Upper lobe of left lung (tissue), 6 donors: Measurements from ENCODE around the gene RNU6-9. TPM values are rescaled to one million over a fixed set of nuclear protein-coding genes. Genes with fewer than 3 reads are reported as not detected.

Source experiments
- ATAC-seq, 2 donors: fragments of 200-7000 bp; cut with Tn5 transposase; one replicate each; pipeline ENCODE4 v1.9.1; 2022; ENCODE audit warnings: mild to moderate bottlenecking in 2 of 2, moderate library complexity in 2 of 2; ENCODE audit not compliant: low FRiP score in 2 of 2
- DNase-seq, 2 donors: peaks; one replicate each; pipeline ENCODE4 v3.0.0-alpha.2; 2019 to 2020
- H3K27ac ChIP-seq, 4 donors: fragments of 200-600 bp; sonication (generic); one replicate each; pipeline ENCODE4 v1.5.1; 2016 to 2019
- H3K27me3 ChIP-seq, 4 donors: fragments of 200-600 bp; sonication (generic); one replicate each; pipeline ENCODE4 v1.5.1; 2017 to 2019
- H3K36me3 ChIP-seq, 4 donors: fragments of 200-600 bp; sonication (generic); one replicate each; pipeline ENCODE4 v1.5.1; 2016 to 2019
- H3K4me1 ChIP-seq, 4 donors: fragments of 200-600 bp; sonication (generic); one replicate each; pipeline ENCODE4 v1.5.1; 2018 to 2019
- H3K4me3 ChIP-seq, 4 donors: fragments of 200-600 bp; sonication (generic); one replicate each; pipeline ENCODE4 v1.5.1; 2017 to 2019; ENCODE audit warnings: mild to moderate bottlenecking in 2 of 4, moderate library complexity in 1 of 4
- H3K9me3 ChIP-seq, 4 donors: fragments of 200-600 bp; sonication (generic); one replicate each; pipeline ENCODE4 v1.5.1; 2018 to 2019
- EP300 ChIP-seq, 4 donors: sonication (generic); formaldehyde crosslinking; IDR thresholded peaks; one replicate each; pipeline ENCODE4 v1.5.1; 2017; ENCODE audit warnings: antibody characterized with exemption in 4 of 4, control low read depth in 2 of 4
- POLR2A ChIP-seq, 4 donors: fragments of 450-650 bp; IDR thresholded peaks; one replicate each; pipeline ENCODE4 v1.5.1; 2016 to 2017; ENCODE audit warnings: antibody characterized with exemption in 4 of 4, mild to moderate bottlenecking in 2 of 4
- POLR2AphosphoS5 ChIP-seq, 2 donors: sonication (generic); formaldehyde crosslinking; IDR thresholded peaks; one replicate each; pipeline ENCODE4 v1.5.1; 2017; ENCODE audit warnings: antibody characterized with exemption in 2 of 2
- WGBS, 2 donors: methylation state at CpG; one replicate each; pipeline ENCODE4 v1.1.5; 2017 to 2018; 5-methylcytosine and 5-hydroxymethylcytosine counted together
- small RNA-seq, 4 donors: library from RNA; depleted of rRNA; stranded (forward); fragments of <200 nt; gene quantifications; one replicate each; pipeline ENCODE3, GENCODE V24; 2016
- total RNA-seq, 6 donors: library from RNA; depleted of rRNA in 4 of 6; stranded (reverse); fragments of >200 nt in 4 of 6; gene quantifications; one replicate each; pipeline versions ENCODE4 v1.1.0 to v1.2.1, GENCODE V29; 2016 to 2021
- TF ChIP-seq, protein P1 (sequence below), 6 experiments: fragments of 450-650 bp in 4 of 6; fragments of 200-600 bp in 2 of 6; sonication (generic) in 2 of 6; IDR thresholded peaks; one replicate each; pipeline ENCODE4 v1.5.1; 2016 to 2019; ENCODE audit warnings: antibody characterized with exemption in 6 of 6
- donor health status: DM: no; HTN: no; CAD: no; lungs with moderate emphysema.
- donor health status: DM: no; HTN: yes; CAD: no; lungs with severe emphysema.

Gene RNU6-9
- total RNA-seq, 6 donors from 2014 or later, result not detected

DNA sequence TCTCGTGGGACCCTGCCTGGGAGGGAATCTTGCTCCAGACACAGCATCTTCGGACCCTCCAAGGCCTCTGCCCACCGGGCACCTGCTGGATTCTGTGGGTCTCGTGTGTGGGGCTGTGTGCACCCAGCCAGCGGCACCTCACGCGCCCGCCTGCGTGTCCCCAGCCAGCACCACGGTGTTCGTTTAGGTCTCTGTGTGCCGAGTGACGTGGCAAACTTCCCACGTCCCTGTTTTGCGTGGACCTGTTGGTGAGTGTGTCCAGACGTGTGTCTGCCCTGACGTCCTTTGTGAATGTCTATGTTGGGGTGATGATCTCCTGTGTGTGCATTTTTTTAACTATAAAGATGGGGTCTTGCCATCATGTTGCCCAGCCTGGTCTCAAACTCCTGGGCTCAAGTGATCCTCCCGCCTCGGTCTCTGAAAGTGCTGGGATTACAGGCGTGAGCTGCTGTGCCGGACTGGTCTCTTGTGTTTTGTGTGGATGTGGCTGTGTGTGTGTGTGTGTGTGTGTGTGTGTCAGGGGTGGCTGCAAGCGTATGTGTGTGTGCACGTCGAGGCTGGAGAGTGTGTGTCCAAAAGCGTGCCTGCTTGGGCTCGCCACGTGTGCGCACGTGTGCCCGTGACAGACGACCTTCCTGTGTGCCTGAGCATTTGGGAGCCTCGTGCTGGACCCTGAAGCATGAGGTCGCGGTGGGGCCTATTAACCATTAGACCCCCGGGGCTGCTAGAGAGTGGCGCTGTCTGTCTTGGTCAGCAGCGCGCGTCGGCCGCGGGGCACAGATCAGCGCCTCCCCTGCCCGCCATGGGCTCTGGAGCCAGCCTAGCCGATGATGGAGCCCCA, 48.2 kb downstream of the RNU6-9 start:
- H3K36me3 ChIP-seq, result peaks cover 0 to 7% (median 0%) of the 10 kb centered on the region in 4 donors
- 43 to 50% methylated on average over 21 to 42 of the region's 45 CpGs for WGBS, 2 donors
- H3K4me3 ChIP-seq, result peak overlapping the region in 3 of 4 donors; percentile 38 to 49 (median 44)
- H3K27me3 ChIP-seq, result no peaks in the 10 kb centered on the region
- H3K4me1 ChIP-seq, result peaks cover 26 to 38% (median 29%) of the 10 kb centered on the region in 4 donors
- H3K27ac ChIP-seq, result peak overlapping the region; percentile 82 to 89 (median 84)
- DNase-seq (peak in 1 of 2 donors; percentile 67), ATAC-seq (no peak)
- TF ChIP-seq EP300 (IDR thresholded peaks at IDR 0.05) (no peak), POLR2AphosphoS5 (IDR thresholded peaks at IDR 0.05) (no peak), POLR2A (IDR thresholded peaks at IDR 0.05) (no peak)
- TF ChIP-seq, protein P1, sequence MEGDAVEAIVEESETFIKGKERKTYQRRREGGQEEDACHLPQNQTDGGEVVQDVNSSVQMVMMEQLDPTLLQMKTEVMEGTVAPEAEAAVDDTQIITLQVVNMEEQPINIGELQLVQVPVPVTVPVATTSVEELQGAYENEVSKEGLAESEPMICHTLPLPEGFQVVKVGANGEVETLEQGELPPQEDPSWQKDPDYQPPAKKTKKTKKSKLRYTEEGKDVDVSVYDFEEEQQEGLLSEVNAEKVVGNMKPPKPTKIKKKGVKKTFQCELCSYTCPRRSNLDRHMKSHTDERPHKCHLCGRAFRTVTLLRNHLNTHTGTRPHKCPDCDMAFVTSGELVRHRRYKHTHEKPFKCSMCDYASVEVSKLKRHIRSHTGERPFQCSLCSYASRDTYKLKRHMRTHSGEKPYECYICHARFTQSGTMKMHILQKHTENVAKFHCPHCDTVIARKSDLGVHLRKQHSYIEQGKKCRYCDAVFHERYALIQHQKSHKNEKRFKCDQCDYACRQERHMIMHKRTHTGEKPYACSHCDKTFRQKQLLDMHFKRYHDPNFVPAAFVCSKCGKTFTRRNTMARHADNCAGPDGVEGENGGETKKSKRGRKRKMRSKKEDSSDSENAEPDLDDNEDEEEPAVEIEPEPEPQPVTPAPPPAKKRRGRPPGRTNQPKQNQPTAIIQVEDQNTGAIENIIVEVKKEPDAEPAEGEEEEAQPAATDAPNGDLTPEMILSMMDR (IDR thresholded peaks at IDR 0.05), result no peak
- H3K9me3 ChIP-seq, result no peaks in the 10 kb centered on the region

DNA sequence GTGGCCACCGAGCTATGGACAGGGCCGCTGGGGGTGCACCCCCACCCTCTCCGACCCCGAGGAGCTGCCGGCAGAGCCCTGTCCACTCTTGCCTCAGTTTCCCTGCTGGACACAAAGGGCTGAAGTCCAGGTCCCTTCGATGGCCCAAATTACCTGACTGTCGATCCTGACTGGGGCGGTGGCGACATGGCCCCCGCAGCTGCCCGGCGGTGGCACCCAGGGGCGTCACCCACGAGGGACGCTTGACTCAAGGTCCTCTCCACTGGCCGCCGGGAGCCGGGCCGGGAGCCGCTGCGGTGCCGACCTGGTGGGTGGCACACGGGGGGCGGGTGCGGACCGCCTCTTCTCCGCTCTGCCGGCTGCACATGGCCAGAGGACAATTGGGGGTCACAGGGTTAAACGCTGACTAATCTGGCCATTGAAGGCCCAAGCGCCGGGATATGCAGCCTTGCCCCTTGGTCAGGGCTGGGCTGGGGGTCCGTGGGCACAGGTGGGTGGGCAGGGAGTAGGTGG, 48.9 kb downstream of the RNU6-9 start:
- no peak for ATAC-seq
- DNase-seq, result peak in 1 of 2 donors; percentile 81
- TF ChIP-seq EP300 (IDR thresholded peaks at IDR 0.05) (no peak), POLR2A (IDR thresholded peaks at IDR 0.05) (no peak), POLR2AphosphoS5 (IDR thresholded peaks at IDR 0.05) (no peak)
- TF ChIP-seq, protein P1 (IDR thresholded peaks at IDR 0.05), result no peak
- Histone ChIP-seq H3K9me3 (no peaks in the 10 kb centered on the region), H3K36me3 (peaks cover 0 to 7% (median 0%) of the 10 kb centered on the region in 4 donors), H3K27me3 (no peaks in the 10 kb centered on the region), H3K4me3 (no peak overlapping the region), H3K4me1 (peaks cover 26 to 38% (median 29%) of the 10 kb centered on the region in 4 donors), H3K27ac (no peak overlapping the region)
- WGBS, 2 donors, result 93% methylated on average over 23 of the region's 32 CpGs; no CpG with 5 or more reads in 1 of the 2 donors

Small RNA genes lying within 50 kb of the gene (small RNA-seq; reads per million reads assigned to genes)
- 0 to 0.07 (median 0) reads per million in 4 donors for gene RNU6-9

Other genes with a start within 250 kb of the RNU6-9 start
- 100 to 1,000 TPM in 1 of 6 donors, 10 to 100 TPM in 5; 36.7 to 106 (median 66.3) TPM for gene RNF126, start 230.3 kb upstream of the RNU6-9 start, total RNA-seq
- gene FSTL3, start 217.1 kb upstream of the RNU6-9 start, total RNA-seq, result 100 to 1,000 TPM; 109 to 335 (median 197) TPM
- under 1 TPM in 2 of 6 donors, not detected in 4; 0.37 to 0.46 TPM for gene PRSS57, start 198.0 kb upstream of the RNU6-9 start, total RNA-seq
- gene PALM, start 184.5 kb upstream of the RNU6-9 start, total RNA-seq, result 10 to 100 TPM; 12.5 to 65.6 (median 37.4) TPM
- 10 to 100 TPM; 22.5 to 51.5 (median 37.5) TPM for gene MISP, start 142.4 kb upstream of the RNU6-9 start, total RNA-seq
- 100 to 1,000 TPM; 122 to 270 (median 219) TPM for gene PTBP1, start 96.0 kb upstream of the RNU6-9 start, total RNA-seq
- 10 to 100 TPM in 1 of 6 donors, 1 to 10 TPM in 4, under 1 TPM in 1; 0.63 to 14.2 (median 5.6) TPM for gene PLPPR3, start 71.5 kb upstream of the RNU6-9 start, total RNA-seq
- gene AZU1, start 65.6 kb upstream of the RNU6-9 start, total RNA-seq, result 10 to 100 TPM in 1 of 6 donors, 1 to 10 TPM in 5; 2.0 to 13.6 (median 5.3) TPM
- 1 to 10 TPM in 2 of 6 donors, not detected in 4; 1.1 to 9.4 TPM for gene PRTN3, start 52.5 kb upstream of the RNU6-9 start, total RNA-seq
- gene ELANE, start 41.2 kb upstream of the RNU6-9 start, total RNA-seq, result 10 to 100 TPM in 1 of 6 donors, 1 to 10 TPM in 2, under 1 TPM in 2, not detected in 1; 0.69 to 11.9 (median 1.3) TPM
- gene CFD, start 33.8 kb upstream of the RNU6-9 start, total RNA-seq, result 100 to 1,000 TPM; 101 to 393 (median 259) TPM
- 100 to 1,000 TPM in 2 of 6 donors, 10 to 100 TPM in 4; 33.5 to 110 (median 62.1) TPM for gene MED16, start 297 bp upstream of the RNU6-9 start, total RNA-seq
- gene R3HDM4, start 19.7 kb downstream of the RNU6-9 start, total RNA-seq, result 10 to 100 TPM; 39.6 to 71.2 (median 63.3) TPM
- gene KISS1R, start 23.8 kb downstream of the RNU6-9 start, total RNA-seq, result not detected
- gene ARID3A, start 32.6 kb downstream of the RNU6-9 start, total RNA-seq, result 10 to 100 TPM in 4 of 6 donors, 1 to 10 TPM in 2; 7.1 to 54.5 (median 19.2) TPM
- 100 to 1,000 TPM in 1 of 6 donors, 10 to 100 TPM in 5; 29.2 to 122 (median 38.6) TPM for gene WDR18, start 90.9 kb downstream of the RNU6-9 start, total RNA-seq
- 10 to 100 TPM in 1 of 6 donors, 1 to 10 TPM in 4, under 1 TPM in 1; 0.06 to 18.9 (median 5.6) TPM for gene GRIN3B, start 106.9 kb downstream of the RNU6-9 start, total RNA-seq
- gene TMEM259, start 127.6 kb downstream of the RNU6-9 start, total RNA-seq, result 100 to 1,000 TPM; 143 to 643 (median 208) TPM
- gene RNU6-2, start 128.0 kb downstream of the RNU6-9 start, total RNA-seq, result not detected
- 100 to 1,000 TPM in 5 of 6 donors, 10 to 100 TPM in 1; 98.1 to 262 (median 164) TPM for gene CNN2, start 133.1 kb downstream of the RNU6-9 start, total RNA-seq
- 100 to 1,000 TPM in 2 of 6 donors, 10 to 100 TPM in 4; 34.1 to 224 (median 58.2) TPM for gene ABCA7, start 146.6 kb downstream of the RNU6-9 start, total RNA-seq
- 100 to 1,000 TPM in 4 of 6 donors, 10 to 100 TPM in 2; 91.6 to 332 (median 123) TPM for gene ARHGAP45, start 173.7 kb downstream of the RNU6-9 start, total RNA-seq
- gene POLR2E, start 201.9 kb downstream of the RNU6-9 start, total RNA-seq, result 100 to 1,000 TPM in 4 of 6 donors, 10 to 100 TPM in 2; 50.0 to 176 (median 103) TPM
- 100 to 1,000 TPM; 370 to 717 (median 484) TPM for gene GPX4, start 210.5 kb downstream of the RNU6-9 start, total RNA-seq